ENCODE data around the gene MRPL24.

MRPL24 gene

GRCh38 chr1:156742801-156743200 is 1.9 kb upstream of the MRPL24 start:
- DNase-seq, result no peak

GRCh38 chr1:156742017-156742416 is 1.1 kb upstream of the MRPL24 start:
- no peak for DNase-seq

- DNase-seq, result no peak
Observed at GRCh38 chr1:156741481-156741983, 644 bp upstream of the MRPL24 start.

- no peak for DNase-seq
Observed at GRCh38 chr1:156740237-156740740, 599 bp downstream of the MRPL24 start.

- DNase-seq, result no peak
Observed at GRCh38 chr1:156738916-156739315, 2.0 kb downstream of the MRPL24 start.

- no peak for DNase-seq
Observed at GRCh38 chr1:156738407-156738806, 2.5 kb downstream of the MRPL24 start.

GRCh38 chr1:156733989-156734584 is 6.8 kb downstream of the MRPL24 start:
- no peak for DNase-seq

GRCh38 chr1:156728599-156729462 is 12.1 kb downstream of the MRPL24 start, which contains the start of gene ISG20L2:
Gene ISG20L2 (minus strand): TSS chr1:156728766. CDS start chr1:156727652, 1,114 bp downstream.
- peak; percentile 92 for DNase-seq

- DNase-seq, result peak; percentile 75
Observed at GRCh38 chr1:156727926-156728598, 12.8 kb downstream of the MRPL24 start, which contains the start of gene METTL25B. Gene METTL25B (plus strand): TSS chr1:156728469. CDS start chr1:156729105, 636 bp downstream.

GRCh38 chr1:156727492-156727891 is 13.4 kb downstream of the MRPL24 start:
- DNase-seq, result no peak

GRCh38 chr1:156726549-156727226 is 14.2 kb downstream of the MRPL24 start:
- peak; percentile 60 for DNase-seq

- peak; percentile 90 for DNase-seq
Observed at GRCh38 chr1:156725683-156726280, 15.1 kb downstream of the MRPL24 start.

GRCh38 chr1:156721535-156721934 is 19.4 kb downstream of the MRPL24 start:
- DNase-seq, result no peak

- no peak for DNase-seq
Observed at GRCh38 chr1:156721131-156721530, 19.8 kb downstream of the MRPL24 start.

GRCh38 chr1:156717351-156717750 is 23.5 kb downstream of the MRPL24 start:
- no peak for DNase-seq

GRCh38 chr1:156714830-156715229 is 26.1 kb downstream of the MRPL24 start:
- no peak for DNase-seq

- DNase-seq, result no peak
Observed at GRCh38 chr1:156712626-156713025, 28.3 kb downstream of the MRPL24 start.

- DNase-seq, result no peak
Observed at GRCh38 chr1:156711011-156711817, 29.7 kb downstream of the MRPL24 start.

- DNase-seq, result no peak
Observed at GRCh38 chr1:156709757-156710489, 31.0 kb downstream of the MRPL24 start.

- DNase-seq, result no peak
Observed at GRCh38 chr1:156709031-156709430, 31.9 kb downstream of the MRPL24 start.
